GM12878 (cell line): ENCODE data around the gene BEAN1. TPM values are rescaled to one million over a fixed set of nuclear protein-coding genes. Genes with fewer than 3 reads are reported as not detected.

Experiments
- ATAC-seq: fragments of 200-7000 bp; cut with Tn5 transposase; 3 replicates; pipeline ENCODE4 v1.9.1; 2020; ENCODE audit warnings: mild to moderate bottlenecking, moderate library complexity
- BruUV-seq: library from RNA; stranded (reverse); fragments of 400-500 nt; replicated peaks from 2 replicates; lab custom pipeline; 2021; lab: Mats Ljungman, UMichigan
- CTCF ChIA-PET: fragments of 300-600 bp; sonication (Branson Sonifier 250); formaldehyde crosslinking; extraction: SDS; loops from one replicate; lab custom pipeline; 2021; ENCODE audit warnings: inconsistent platforms; lab: Yijun Ruan, JAX
- POLR2A ChIA-PET: fragments of 350-600 bp; formaldehyde crosslinking; extraction: SDS; loops from one replicate; lab custom pipeline; 2021; ENCODE audit warnings: inconsistent platforms; lab: Charles Lee
- RAD21 ChIA-PET: fragments of 300-600 bp; sonication (Branson Sonifier 250); formaldehyde crosslinking; loops from one replicate; lab custom pipeline; 2023; ENCODE audit warnings: antibody characterized with exemption; ENCODE audit not compliant: unreplicated experiment; lab: Charles Lee
- SMC1A ChIA-PET: fragments of 300-600 bp; sonication (Branson Sonifier 250); formaldehyde crosslinking; loops from one replicate; lab custom pipeline; 2023; ENCODE audit not compliant: unreplicated experiment, uncharacterized antibody; lab: Charles Lee
- DNase-seq: peaks from one replicate; pipeline ENCODE4 v3.0.0-alpha.2; 2011; ENCODE audit warnings: low read depth, low spot score
- FAIRE-seq: peaks from 3 replicates; lab custom pipeline; 2011; peaks lifted over from hg19 to GRCh38; lab: Jason Lieb, UNC
- H2AFZ ChIP-seq: 2 replicates; pipeline ENCODE4 v1.6.0; 2011; ENCODE audit warnings: low read depth, low read length, control low read depth; ENCODE audit not compliant: control insufficient read depth
- H3K27ac ChIP-seq: 2 replicates; pipeline ENCODE4 v1.5.1; 2011; ENCODE audit warnings: control low read depth; ENCODE audit not compliant: control insufficient read depth, insufficient read depth
- H3K27me3 ChIP-seq, 2 experiments: replicated peaks in 1 of 2; 2 replicates each; pipeline versions ENCODE4 v1.6.0 to v1.6.1; 2011; ENCODE audit warnings: low read length in 1 of 2; ENCODE audit not compliant: control insufficient read depth in 2 of 2, insufficient read depth in 2 of 2
- H3K36me3 ChIP-seq, 2 experiments: 2 replicates each; pipeline ENCODE4 v1.5.1; 2011; ENCODE audit warnings: low read length in 1 of 2; ENCODE audit not compliant: control insufficient read depth in 2 of 2, insufficient read depth in 2 of 2
- H3K4me1 ChIP-seq: 2 replicates; pipeline ENCODE4 v1.6.1; 2011; ENCODE audit warnings: mild to moderate bottlenecking, low read length, moderate library complexity, mixed read lengths; ENCODE audit not compliant: control insufficient read depth, insufficient read depth
- H3K4me2 ChIP-seq: 2 replicates; pipeline ENCODE4 v1.6.0; 2011; ENCODE audit warnings: control low read depth; ENCODE audit not compliant: control insufficient read depth, insufficient read depth
- H3K4me3 ChIP-seq: fragments of 200-600 bp; sonication (generic); 2 replicates; pipeline ENCODE4 v1.5.1; 2016
- H3K79me2 ChIP-seq: 2 replicates; pipeline ENCODE4 v1.6.0; 2011; ENCODE audit warnings: low read length; ENCODE audit not compliant: control insufficient read depth, insufficient read depth
- H3K9ac ChIP-seq: 2 replicates; pipeline ENCODE4 v1.8.0; 2011; ENCODE audit warnings: low read length, control low read depth, mixed read lengths; ENCODE audit not compliant: control insufficient read depth, insufficient read depth
- H3K9me3 ChIP-seq: replicated peaks from 3 replicates; pipeline ENCODE4 v1.5.1; 2011; ENCODE audit warnings: mild to moderate bottlenecking, low read length; ENCODE audit not compliant: control insufficient read depth, insufficient read depth
- H4K20me1 ChIP-seq: 2 replicates; pipeline ENCODE4 v1.6.0; 2011; ENCODE audit not compliant: control insufficient read depth, insufficient read depth
- CEBPB ChIP-seq, 2 experiments: fragments of 150-350 bp in 1 of 2; IDR thresholded peaks; 2 replicates each; pipeline ENCODE4 v1.6.1; 2012 to 2014; ENCODE audit warnings: low read depth in 2 of 2, low read length in 2 of 2, borderline replicate concordance in 1 of 2, inconsistent platforms in 1 of 2
- FOXK2 ChIP-seq: fragments of 450-650 bp; IDR thresholded peaks from 2 replicates; pipeline ENCODE4 v1.6.1; 2017; ENCODE audit warnings: mild to moderate bottlenecking, moderate library complexity
- HDGF ChIP-seq: fragments of 450-650 bp; IDR thresholded peaks from 2 replicates; pipeline ENCODE4 v1.6.1; 2016; ENCODE audit warnings: antibody characterized with exemption
- IRF4 ChIP-seq: IDR thresholded peaks from 2 replicates; pipeline ENCODE4 v1.6.1; 2011; ENCODE audit warnings: low read depth, low read length
- NFYB ChIP-seq: IDR thresholded peaks from 2 replicates; pipeline ENCODE4 v1.6.1; 2011; ENCODE audit warnings: low read depth, mild to moderate bottlenecking, low read length, improper control_type of control experiment, moderate library complexity; ENCODE audit not compliant: insufficient read depth
- POLR2AphosphoS5 ChIP-seq: IDR thresholded peaks from 2 replicates; pipeline ENCODE4 v1.6.1; 2011; ENCODE audit warnings: mild to moderate bottlenecking, low read length, inconsistent platforms
- RAD51 ChIP-seq: fragments of 450-650 bp; IDR thresholded peaks from 2 replicates; pipeline ENCODE4 v1.6.1; 2016; ENCODE audit warnings: moderate library complexity, mild to moderate bottlenecking, inconsistent platforms
- RCOR1 ChIP-seq: conservative IDR thresholded peaks from 2 replicates; pipeline ENCODE4 v1.6.1; 2012; ENCODE audit warnings: low read depth, low read length, improper control_type of control experiment
- SIX5 ChIP-seq: IDR thresholded peaks from 2 replicates; pipeline ENCODE4 v1.6.1; 2011; ENCODE audit warnings: mild to moderate bottlenecking, low read depth, low read length, moderate library complexity; ENCODE audit not compliant: severe bottlenecking
- SP1 ChIP-seq: IDR thresholded peaks from one replicate; pipeline ENCODE4 v1.6.1; 2011; ENCODE audit warnings: low read depth, low read length
- TCF3 ChIP-seq: IDR thresholded peaks from 2 replicates; pipeline ENCODE4 v1.6.1; 2012; ENCODE audit warnings: low read depth, mild to moderate bottlenecking, low read length, borderline replicate concordance; ENCODE audit not compliant: insufficient read depth
- USF1 ChIP-seq: IDR thresholded peaks from 2 replicates; pipeline ENCODE4 v1.6.1; 2011; ENCODE audit warnings: borderline replicate concordance, low read depth, mild to moderate bottlenecking, moderate library complexity, mixed read lengths, low read length; ENCODE audit not compliant: insufficient read depth; ENCODE audit errors: extremely low read length
- ZZZ3 ChIP-seq: IDR thresholded peaks from 2 replicates; pipeline ENCODE4 v1.6.1; 2011; ENCODE audit warnings: low read depth; ENCODE audit not compliant: control insufficient read depth, insufficient read length
- WGBS: methylation state at CpG from one replicate; pipeline ENCODE4 v1.1.6; 2016; ENCODE audit warnings: low lambda C conversion rate; ENCODE audit not compliant: insufficient replicate concordance, insufficient coverage; ENCODE audit errors: missing lambda C conversion rate; 5-methylcytosine and 5-hydroxymethylcytosine counted together
- in situ Hi-C: fragments of 300-500 bp; cut with MboI; formaldehyde crosslinking; loops from 9 replicates; pipeline ENCODE4 v1.14.3; 2018; ENCODE audit warnings: mixed read lengths
- intact Hi-C: fragments of 100-400 bp; cut with micrococcal nuclease; formaldehyde crosslinking; loops from one replicate; pipeline ENCODE4 v1.14.2; 2022; ENCODE audit not compliant: unreplicated experiment
- polyA plus RNA-seq, 11 experiments: library from polyadenylated mRNA; depleted of rRNA in 4 of 11; unstranded in 6 of 11; stranded (reverse) in 5 of 11; fragments of >200 nt; fragmentation: Nextera tagmentation in 4 of 11; fragmentation: Illumina TruSeq in 1 of 11; extraction: Ambion mirVana in 4 of 11; extraction: Trizol in 1 of 11; gene quantifications; 1 replicate in 1 of 11; 2 replicates in 10 of 11; pipeline versions ENCODE4 v1.2.1 to v1.2.3, GENCODE V29; 2011 to 2016; ENCODE audit warnings: inconsistent platforms in 2 of 11, missing spikeins in 2 of 11, low read depth in 1 of 11
- total RNA-seq, 4 experiments: library from RNA; depleted of rRNA in 3 of 4; stranded (reverse); fragments of >200 nt in 3 of 4; fragmentation: Illumina TruSeq in 1 of 4; extraction: Trizol in 1 of 4; gene quantifications; 2 replicates each; pipeline versions ENCODE4 v1.2.1 to v1.2.3, GENCODE V29; 2013 to 2021
- TF ChIP-seq, protein P1 (sequence below): fragments of 450-650 bp; IDR thresholded peaks from 2 replicates; pipeline ENCODE4 v1.6.1; 2016; ENCODE audit warnings: mild to moderate bottlenecking, moderate library complexity, borderline replicate concordance

BEAN1 gene
- total and polyA plus RNA-seq, 10 of the 15 experiments (the other 5 are each of a cell fraction or from before 2014, with no cell fraction given): not detected

- no peak for FAIRE-seq
- peaks cover 0 to 4% of the 10 kb centered on the region in 2 experiments; a peak in 3 of 4 replicates for H3K27me3 ChIP-seq
- CTCF ChIA-PET: no interaction called here
- SMC1A ChIA-PET: no interaction called here
- no peak overlapping the region for H3K27ac ChIP-seq
- H3K9me3 ChIP-seq: no peaks in the 10 kb centered on the region; the same call in 2 of the 3 replicates
- H3K79me2 ChIP-seq: no peaks in the 10 kb centered on the region
- BruUV-seq: no TSS peak
- H3K4me1 ChIP-seq: no peaks in the 10 kb centered on the region
- no peaks in the 10 kb centered on the region for H3K36me3 ChIP-seq
- intact Hi-C loops: no loop called here
- POLR2A ChIA-PET: no interaction called here
- WGBS: 46% methylated on average over 11 of the region's 11 CpGs
- H3K4me2 ChIP-seq: no peak overlapping the region
- H3K4me3 ChIP-seq: no peak overlapping the region
- DNase-seq: no peak
- in situ Hi-C loops: no loop called here
- no peak for ATAC-seq
- TF ChIP-seq SIX5: no peak
- TF ChIP-seq, protein P1, sequence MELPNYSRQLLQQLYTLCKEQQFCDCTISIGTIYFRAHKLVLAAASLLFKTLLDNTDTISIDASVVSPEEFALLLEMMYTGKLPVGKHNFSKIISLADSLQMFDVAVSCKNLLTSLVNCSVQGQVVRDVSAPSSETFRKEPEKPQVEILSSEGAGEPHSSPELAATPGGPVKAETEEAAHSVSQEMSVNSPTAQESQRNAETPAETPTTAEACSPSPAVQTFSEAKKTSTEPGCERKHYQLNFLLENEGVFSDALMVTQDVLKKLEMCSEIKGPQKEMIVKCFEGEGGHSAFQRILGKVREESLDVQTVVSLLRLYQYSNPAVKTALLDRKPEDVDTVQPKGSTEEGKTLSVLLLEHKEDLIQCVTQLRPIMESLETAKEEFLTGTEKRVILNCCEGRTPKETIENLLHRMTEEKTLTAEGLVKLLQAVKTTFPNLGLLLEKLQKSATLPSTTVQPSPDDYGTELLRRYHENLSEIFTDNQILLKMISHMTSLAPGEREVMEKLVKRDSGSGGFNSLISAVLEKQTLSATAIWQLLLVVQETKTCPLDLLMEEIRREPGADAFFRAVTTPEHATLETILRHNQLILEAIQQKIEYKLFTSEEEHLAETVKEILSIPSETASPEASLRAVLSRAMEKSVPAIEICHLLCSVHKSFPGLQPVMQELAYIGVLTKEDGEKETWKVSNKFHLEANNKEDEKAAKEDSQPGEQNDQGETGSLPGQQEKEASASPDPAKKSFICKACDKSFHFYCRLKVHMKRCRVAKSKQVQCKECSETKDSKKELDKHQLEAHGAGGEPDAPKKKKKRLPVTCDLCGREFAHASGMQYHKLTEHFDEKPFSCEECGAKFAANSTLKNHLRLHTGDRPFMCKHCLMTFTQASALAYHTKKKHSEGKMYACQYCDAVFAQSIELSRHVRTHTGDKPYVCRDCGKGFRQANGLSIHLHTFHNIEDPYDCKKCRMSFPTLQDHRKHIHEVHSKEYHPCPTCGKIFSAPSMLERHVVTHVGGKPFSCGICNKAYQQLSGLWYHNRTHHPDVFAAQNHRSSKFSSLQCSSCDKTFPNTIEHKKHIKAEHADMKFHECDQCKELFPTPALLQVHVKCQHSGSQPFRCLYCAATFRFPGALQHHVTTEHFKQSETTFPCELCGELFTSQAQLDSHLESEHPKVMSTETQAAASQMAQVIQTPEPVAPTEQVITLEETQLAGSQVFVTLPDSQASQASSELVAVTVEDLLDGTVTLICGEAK: no peak
- H3K9ac ChIP-seq: no peak overlapping the region
- RAD21 ChIA-PET: no interaction called here
- no peak overlapping the region for H2AFZ ChIP-seq
- H4K20me1 ChIP-seq: no peaks in the 10 kb centered on the region
Measured at GRCh38 chr16:66401610-66402009, 25.5 kb upstream of the BEAN1 start.

GRCh38 chr16:66402166-66402565, 24.9 kb upstream of the BEAN1 start:
- Histone ChIP-seq H3K27me3 (peaks cover 2 to 4% of the 10 kb centered on the region in 2 experiments; a peak in 3 of 4 replicates), H3K4me3 (no peak overlapping the region), H3K36me3 (no peaks in the 10 kb centered on the region), H3K79me2 (no peaks in the 10 kb centered on the region), H3K27ac (no peak overlapping the region), H2AFZ (no peak overlapping the region), H4K20me1 (no peaks in the 10 kb centered on the region), H3K4me1 (peaks cover 4% of the 10 kb centered on the region; the same call in 1 of the 2 replicates), H3K9ac (no peak overlapping the region), H3K9me3 (no peaks in the 10 kb centered on the region; the same call in 2 of the 3 replicates), H3K4me2 (no peak overlapping the region)
- RAD21 ChIA-PET: no interaction called here
- BruUV-seq: no TSS peak
- 60% methylated on average over 8 of the region's 12 CpGs for WGBS
- CTCF ChIA-PET: no interaction called here
- SMC1A ChIA-PET: no interaction called here
- no peak for ATAC-seq
- in situ Hi-C loops (no loop called here), intact Hi-C loops (no loop called here)
- no peak for FAIRE-seq
- no peak for DNase-seq
- POLR2A ChIA-PET: no interaction called here
- TF ChIP-seq SIX5 (no peak), HDGF (no peak), ZZZ3 (no peak), USF1 (no peak), SP1 (no peak), FOXK2 (no peak), NFYB (no peak), TCF3 (no peak), RAD51 (no peak), IRF4 (no peak), CEBPB (IDR thresholded peaks at IDR 0.05; ENCODE audit: borderline replicate concordance in 1 of 2, low read depth in 2 of 2, low read length in 2 of 2) (no peak), POLR2AphosphoS5 (no peak), RCOR1 (no peak)
